Left forelimb (tissue), 1 donor: ENCODE data around the gene TRAF3.

ENCODE experiments used
- DNase-seq: peaks from one replicate; pipeline ENCODE4 v3.0.0-alpha.2; 2018; ENCODE audit warnings: low spot score

Gene TRAF3

GRCh38 chr14:102908766-102909455 lies 131.7 kb downstream of the TRAF3 start:
- no peak for DNase-seq

GRCh38 chr14:102909462-102909861 lies 132.2 kb downstream of the TRAF3 start:
- DNase-seq, result no peak

DNA sequence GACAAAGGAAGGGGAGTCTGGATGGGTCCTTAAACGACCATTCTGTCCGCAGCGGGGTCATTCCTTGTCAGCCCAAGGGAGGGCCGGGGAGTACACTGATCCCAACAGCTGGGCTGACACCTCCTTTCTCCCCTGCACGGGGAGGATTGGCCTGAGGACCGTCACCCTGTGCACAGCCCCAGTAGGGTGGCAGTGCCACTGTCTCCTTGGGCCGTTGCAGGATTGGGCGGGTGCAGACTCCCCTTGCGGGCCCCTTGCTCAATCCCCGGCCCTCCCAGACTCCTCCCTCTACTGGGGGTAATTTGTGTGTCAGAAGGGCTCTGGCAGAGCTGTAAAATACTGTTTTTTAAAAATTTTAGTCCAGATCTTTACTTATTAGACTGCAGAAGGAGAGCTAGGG lies 132.7 kb downstream of the TRAF3 start:
- no peak for DNase-seq

DNA sequence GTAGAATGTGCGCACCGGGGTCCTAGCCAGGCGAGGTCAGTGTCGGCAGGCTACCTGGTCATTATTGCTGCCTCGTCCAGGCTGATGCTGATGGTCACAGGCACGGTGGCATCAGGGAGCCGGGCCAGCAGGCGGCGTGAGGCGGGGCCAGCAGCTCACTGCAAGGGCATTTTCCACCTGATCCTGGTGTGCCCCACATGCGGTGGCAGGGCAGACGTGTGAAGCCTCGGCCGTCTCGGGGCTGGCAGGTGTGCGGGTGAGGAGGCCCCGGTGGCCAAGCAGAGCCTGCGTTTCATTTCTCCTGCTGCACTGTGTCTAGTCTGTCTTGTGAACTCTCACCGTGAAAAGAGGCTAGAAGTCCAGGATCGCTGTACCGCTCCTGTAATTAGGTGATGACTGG lies 133.2 kb downstream of the TRAF3 start:
- DNase-seq, result no peak

DNA sequence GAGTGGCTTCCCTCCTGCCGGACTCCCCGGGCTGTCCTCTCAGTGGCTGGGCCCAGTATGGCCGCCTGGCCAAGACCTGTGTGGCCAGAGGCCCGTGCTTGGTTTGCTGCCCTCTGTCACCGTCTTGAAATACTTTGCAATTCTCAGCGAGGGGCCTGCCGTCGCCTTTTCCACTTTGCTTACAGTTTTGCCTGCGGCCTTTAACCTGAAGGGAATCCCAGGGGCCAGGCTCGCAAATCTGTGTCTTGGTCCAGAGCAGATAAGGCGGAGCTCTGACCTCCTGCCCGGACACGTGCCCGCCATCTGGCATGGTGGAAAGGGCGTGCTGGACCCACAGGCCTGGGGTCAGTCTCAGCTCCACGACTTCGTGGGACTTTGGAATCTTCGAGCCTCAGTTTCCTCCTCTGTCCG lies 134.3 kb downstream of the TRAF3 start:
- no peak for DNase-seq

DNA sequence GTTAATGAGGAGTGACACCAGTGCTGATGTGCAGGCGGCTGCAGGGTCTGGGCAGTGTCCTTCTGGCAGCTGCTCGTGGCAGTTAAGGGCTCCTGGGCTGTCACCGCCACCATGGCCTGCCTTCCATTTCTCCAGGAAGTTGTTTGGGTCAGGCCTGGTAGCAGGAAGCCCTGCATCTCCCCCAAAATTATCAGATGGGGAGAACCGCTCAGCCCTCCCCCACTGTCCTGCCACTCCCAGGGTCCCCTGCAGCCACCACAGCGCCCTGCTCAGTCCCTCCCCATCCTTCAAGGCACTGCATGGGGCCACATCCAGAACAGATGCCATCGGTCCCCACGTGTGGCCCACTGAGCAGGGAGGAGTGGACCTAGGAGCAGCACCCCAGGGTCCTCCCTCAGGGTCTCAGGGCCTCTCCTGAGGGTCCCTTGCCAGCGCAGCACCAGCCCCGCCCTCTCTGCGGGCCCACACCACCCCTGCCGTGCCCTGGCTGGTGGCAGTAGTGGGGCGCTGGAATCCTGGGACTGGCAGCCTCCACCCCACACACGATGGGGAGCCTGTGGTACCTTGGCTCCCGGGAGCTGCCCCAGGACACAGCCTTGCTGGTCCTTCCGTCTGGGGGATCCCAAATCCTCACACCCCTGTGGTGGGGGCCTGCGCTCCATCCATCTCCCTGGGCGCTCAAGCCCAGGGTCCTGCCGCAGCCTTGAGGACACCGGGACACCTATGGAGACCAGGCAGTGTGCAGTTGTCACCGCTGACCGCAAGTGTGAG lies 134.9 kb downstream of the TRAF3 start:
- no peak for DNase-seq

- DNase-seq, result no peak
These were observed 136.3 kb downstream of the TRAF3 start for GRCh38 chr14:102913341-102914211.

- no peak for DNase-seq
These were observed 137.4 kb downstream of the TRAF3 start for GRCh38 chr14:102914474-102915291.

DNA sequence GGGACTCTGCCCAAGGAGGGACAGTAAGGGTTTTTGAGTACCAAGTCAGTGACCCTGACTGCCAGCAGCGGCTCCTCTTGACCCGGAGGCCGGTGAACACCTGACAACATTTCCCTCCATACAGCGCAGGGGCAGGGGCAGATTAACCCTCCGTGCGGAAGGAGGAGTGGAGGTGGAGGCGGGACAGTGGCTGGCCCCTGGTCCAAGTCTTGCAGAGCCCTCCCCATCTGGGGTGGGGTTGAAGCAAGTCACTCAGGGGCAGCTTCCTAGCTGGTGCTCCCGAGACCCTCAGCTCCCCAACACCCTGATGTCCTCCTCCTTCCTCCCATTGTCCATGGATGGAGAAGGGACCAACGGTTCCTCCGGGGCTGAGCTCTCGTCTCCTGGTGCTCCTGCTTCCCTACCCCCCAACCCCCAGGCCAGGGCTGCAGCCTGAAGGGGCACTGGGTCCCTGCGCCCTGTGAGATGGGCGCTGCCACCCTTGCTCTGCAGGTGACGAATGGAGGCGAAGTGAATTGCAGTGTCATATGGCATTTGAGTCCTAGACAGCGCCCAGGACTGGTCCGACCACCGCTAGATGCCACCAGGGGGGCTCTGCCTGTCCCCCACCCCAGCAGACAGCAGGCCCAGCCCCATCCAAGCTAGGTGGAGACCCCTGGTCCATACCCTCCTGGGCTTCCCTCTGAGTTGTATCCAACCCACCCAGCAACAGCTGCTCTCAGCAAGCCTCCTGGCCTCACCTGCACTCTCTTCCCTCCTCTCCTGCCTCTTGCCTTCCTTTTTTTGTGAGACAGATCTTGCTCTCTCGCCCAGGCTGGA lies 138.3 kb downstream of the TRAF3 start:
- DNase-seq, result no peak

DNA sequence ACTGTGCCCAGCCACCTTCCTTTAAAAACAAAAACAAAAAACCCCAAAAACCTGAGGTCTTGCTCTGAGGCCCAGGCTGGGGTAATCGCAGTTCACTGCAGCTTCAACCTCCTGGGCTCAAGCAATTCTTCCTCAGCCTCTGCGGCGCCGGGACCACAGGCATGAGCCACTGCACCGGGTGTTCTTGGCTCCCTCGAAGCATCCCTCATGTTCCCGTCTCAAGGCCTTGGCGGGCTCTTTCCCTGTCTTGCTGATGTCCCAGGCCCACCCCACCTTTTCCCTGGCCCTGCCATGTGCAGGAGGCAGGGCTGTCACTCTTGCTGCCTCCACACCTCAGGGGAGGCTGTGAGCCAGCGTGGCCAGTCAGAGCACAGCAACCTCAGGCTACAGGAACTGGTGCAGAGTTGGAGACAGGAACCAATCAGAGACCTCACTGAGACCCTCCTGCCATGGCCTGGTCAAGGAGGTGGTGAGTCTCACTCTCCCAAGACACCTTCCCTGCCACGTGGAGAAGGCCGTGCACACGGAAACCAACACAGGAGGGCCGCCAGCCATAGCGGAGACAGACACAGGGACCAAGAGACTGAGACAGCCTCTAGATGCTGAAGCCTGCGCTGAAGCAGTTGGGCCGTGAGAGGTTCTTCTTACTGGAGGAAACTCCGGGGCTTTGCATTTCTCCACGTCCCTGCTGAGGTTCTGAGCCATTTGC lies 139.3 kb downstream of the TRAF3 start:
- DNase-seq, result no peak

GRCh38 chr14:102917056-102917385 lies 139.8 kb downstream of the TRAF3 start:
- DNase-seq, result no peak

GRCh38 chr14:102917469-102918211 lies 140.4 kb downstream of the TRAF3 start:
- no peak for DNase-seq

GRCh38 chr14:102918438-102918837 lies 141.2 kb downstream of the TRAF3 start:
- DNase-seq, result no peak

DNA sequence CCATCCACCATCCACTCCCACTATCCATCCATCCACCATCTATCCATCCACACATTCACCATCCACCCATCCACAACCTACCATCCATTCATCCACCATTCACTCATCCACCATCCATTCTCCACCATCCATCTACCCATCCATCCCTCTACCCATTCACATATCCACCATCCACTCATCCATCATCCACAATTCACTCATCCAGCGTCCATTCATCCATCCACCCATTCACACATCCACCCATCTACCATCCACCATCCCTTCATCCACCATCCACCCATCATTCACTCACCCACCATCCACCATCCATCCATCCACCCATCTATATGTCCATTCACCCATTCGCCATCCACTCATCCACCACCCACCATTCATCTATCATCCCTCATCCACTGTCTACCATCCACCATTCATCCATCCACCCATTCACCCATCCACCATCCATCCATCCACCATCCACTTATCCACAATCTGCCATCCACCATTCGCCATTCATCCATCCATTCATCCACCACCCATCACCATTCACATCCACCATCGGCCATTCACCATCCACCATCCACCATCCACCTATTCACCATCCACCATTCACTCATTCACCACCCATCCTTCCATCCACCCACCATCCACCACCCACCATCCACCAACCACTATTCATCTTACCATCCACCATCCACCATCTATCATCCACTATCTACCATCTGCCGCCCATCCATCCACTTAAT lies 143.2 kb downstream of the TRAF3 start:
- DNase-seq, result no peak

DNA sequence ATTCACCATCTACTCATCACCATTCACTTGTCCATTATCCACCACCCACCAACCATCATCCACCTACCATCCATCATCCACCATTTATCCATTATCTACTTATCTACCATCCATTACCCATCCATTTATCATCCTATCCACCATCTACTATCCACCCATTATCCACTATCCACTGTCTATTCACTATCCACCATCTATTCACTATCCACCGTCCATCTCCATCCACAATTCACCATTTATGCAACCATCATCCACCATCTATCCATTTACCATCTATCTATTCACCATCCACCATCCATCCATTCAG lies 143.7 kb downstream of the TRAF3 start:
- DNase-seq, result no peak

- no peak for DNase-seq
These were observed 145.4 kb downstream of the TRAF3 start, which contains the start of gene AMN for GRCh38 chr14:102922490-102923200. TSS of gene AMN (plus strand) at chr14:102922663. CDS start at chr14:102922689, 26 bp downstream.

DNA sequence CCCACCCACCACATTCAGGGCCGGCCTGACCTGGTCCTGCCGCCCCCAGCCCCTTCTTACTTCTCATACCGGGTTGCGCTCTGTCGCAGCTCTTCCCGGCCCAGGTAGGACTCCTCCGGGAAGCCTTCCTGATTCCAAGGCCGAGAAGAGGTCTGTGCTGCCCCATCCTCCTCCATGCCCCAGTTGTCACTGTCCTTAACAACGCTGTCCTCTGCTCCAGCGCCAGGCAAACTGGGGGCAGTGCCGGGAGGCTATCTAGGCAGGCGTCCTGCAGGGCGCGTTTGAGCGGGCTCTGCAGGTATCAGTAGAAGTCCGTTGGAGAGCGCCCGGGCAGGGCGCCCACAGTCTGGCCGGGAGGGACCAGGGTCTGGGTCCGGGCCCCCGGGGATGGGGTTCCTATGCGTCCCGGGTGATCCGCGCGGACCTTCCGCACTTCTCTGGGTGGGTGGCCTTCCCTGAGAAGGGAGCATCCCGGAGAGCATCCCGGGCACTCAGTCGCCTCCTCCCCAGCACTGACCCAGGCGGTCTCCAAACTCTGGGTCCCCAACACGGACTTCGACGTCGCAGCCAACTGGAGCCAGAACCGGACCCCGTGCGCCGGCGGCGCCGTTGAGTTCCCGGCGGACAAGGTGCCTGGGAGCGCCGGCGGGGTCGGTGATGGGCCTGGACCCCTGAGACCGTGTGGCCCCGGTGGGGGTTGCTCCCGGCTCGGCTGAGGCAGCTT lies 146.1 kb downstream of the TRAF3 start:
- no peak for DNase-seq
